Mesendoderm (in vitro differentiated cells): ENCODE data around the gene PRKD2.

Source experiments
- DNase-seq: peaks from one replicate; pipeline ENCODE4 v3.0.0; 2013
- H2AK5ac ChIP-seq: 2 replicates; pipeline ENCODE4 v1.6.1; 2013; ENCODE audit warnings: low read length, inconsistent platforms
- H2BK120ac ChIP-seq: 2 replicates; pipeline ENCODE4 v1.6.1; 2013; ENCODE audit warnings: low read depth, mild to moderate bottlenecking, low read length, moderate library complexity, mixed read lengths
- H2BK15ac ChIP-seq: replicated peaks from 2 replicates; pipeline ENCODE4 v1.6.1; 2013; ENCODE audit warnings: low read depth, mild to moderate bottlenecking, moderate library complexity
- H2BK5ac ChIP-seq: 2 replicates; pipeline ENCODE4 v1.6.1; 2013; ENCODE audit warnings: low read length, inconsistent platforms
- H3K18ac ChIP-seq: 2 replicates; pipeline ENCODE4 v1.6.1; 2013; ENCODE audit warnings: mild to moderate bottlenecking, low read length, mixed read lengths
- H3K23ac ChIP-seq: one replicate; pipeline ENCODE4 v1.6.1; 2013; ENCODE audit warnings: low read length
- H3K27ac ChIP-seq: 2 replicates; pipeline ENCODE4 v1.5.1; 2013; ENCODE audit warnings: low read depth, mild to moderate bottlenecking, inconsistent platforms, low read length, moderate library complexity
- H3K27me3 ChIP-seq: 2 replicates; pipeline ENCODE4 v1.6.1; 2013; ENCODE audit warnings: low read length, control low read depth, mild to moderate bottlenecking, inconsistent platforms; ENCODE audit not compliant: insufficient read depth, poor library complexity
- H3K36me3 ChIP-seq: 2 replicates; pipeline ENCODE4 v1.6.1; 2013; ENCODE audit warnings: low read length, inconsistent platforms; ENCODE audit not compliant: control insufficient read depth, insufficient read depth
- H3K4ac ChIP-seq: one replicate; pipeline ENCODE4 v1.6.1; 2013; ENCODE audit warnings: low read depth, mild to moderate bottlenecking, low read length, moderate library complexity
- H3K4me1 ChIP-seq: 2 replicates; pipeline ENCODE4 v1.6.1; 2013; ENCODE audit warnings: low read depth, low read length, inconsistent platforms; ENCODE audit not compliant: control insufficient read depth
- H3K4me2 ChIP-seq: 2 replicates; pipeline ENCODE4 v1.6.1; 2013; ENCODE audit warnings: low read length
- H3K4me3 ChIP-seq: 2 replicates; pipeline ENCODE4 v1.5.1; 2013; ENCODE audit warnings: mild to moderate bottlenecking, low read length
- H3K56ac ChIP-seq: one replicate; pipeline ENCODE4 v1.6.1; 2013; ENCODE audit warnings: low read length
- H3K79me1 ChIP-seq: 2 replicates; pipeline ENCODE4 v1.6.1; 2013; ENCODE audit warnings: low read length, inconsistent platforms
- H3K79me2 ChIP-seq: 2 replicates; pipeline ENCODE4 v1.6.1; 2013; ENCODE audit warnings: mild to moderate bottlenecking, low read length; ENCODE audit not compliant: control insufficient read depth, insufficient read depth
- H3K9ac ChIP-seq: 2 replicates; pipeline ENCODE4 v1.6.1; 2013; ENCODE audit warnings: low read length, inconsistent platforms
- H4K5ac ChIP-seq: one replicate; pipeline ENCODE4 v1.6.1; 2013; ENCODE audit warnings: low read length
- H4K8ac ChIP-seq: one replicate; pipeline ENCODE4 v1.6.1; 2013; ENCODE audit warnings: low read depth, mild to moderate bottlenecking, control low read depth, low read length, moderate library complexity
- WGBS: extraction: QIAGEN DNeasy Blood & Tissue Kit; methylation state at CpG from one replicate; pipeline ENCODE4 v1.1.7; 2013; ENCODE audit warnings: low lambda C conversion rate, missing lambda C conversion rate; ENCODE audit not compliant: insufficient coverage; ENCODE audit errors: extremely low coverage; 5-methylcytosine and 5-hydroxymethylcytosine counted together

The PRKD2 gene

DNA sequence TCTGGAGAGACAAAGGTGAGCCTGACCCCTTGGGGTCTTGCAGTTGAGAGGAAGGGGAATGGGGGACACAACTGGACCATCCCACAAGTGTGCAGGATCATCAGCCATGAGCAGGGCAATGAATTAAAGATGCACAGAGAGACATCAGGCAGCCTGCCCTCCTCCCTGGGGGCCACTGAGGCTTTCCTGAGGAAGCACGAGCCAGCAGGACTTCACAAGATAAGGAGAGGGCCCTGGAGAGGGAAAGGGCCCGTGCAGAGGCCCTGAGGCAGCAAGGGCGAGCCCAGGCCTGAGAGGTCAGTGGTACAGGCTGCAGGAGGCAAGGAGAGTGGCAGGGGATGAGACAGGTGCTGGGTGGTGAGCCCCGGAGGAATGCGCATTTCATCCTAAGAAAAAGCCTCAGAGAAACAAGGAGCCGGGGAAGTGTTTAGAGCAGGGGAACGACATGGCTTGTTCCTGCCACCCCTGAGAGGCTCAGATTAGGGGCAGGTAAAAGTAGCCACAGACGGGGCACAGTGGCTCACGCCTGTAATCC, 9.0 kb upstream of the PRKD2 start:
- Histone ChIP-seq H4K5ac (no peak overlapping the region), H2BK120ac (no peak overlapping the region), H2BK15ac (no peak overlapping the region), H3K36me3 (peaks cover 27% of the 10 kb centered on the region), H3K4me1 (no peaks in the 10 kb centered on the region), H3K4me2 (no peak overlapping the region), H4K8ac (no peak overlapping the region), H3K27ac (no peak overlapping the region), H3K79me2 (no peaks in the 10 kb centered on the region), H3K4ac (no peak overlapping the region), H2BK5ac (no peak overlapping the region), H3K9ac (no peak overlapping the region), H3K18ac (no peak overlapping the region), H2AK5ac (no peak overlapping the region), H3K27me3 (no peaks in the 10 kb centered on the region), H3K56ac (no peak overlapping the region), H3K23ac (no peak overlapping the region), H3K4me3 (no peak overlapping the region), H3K79me1 (peaks cover 8% of the 10 kb centered on the region)
- no peak for DNase-seq
- WGBS: no CpG with 5 or more reads among the region's 9 CpGs

DNA sequence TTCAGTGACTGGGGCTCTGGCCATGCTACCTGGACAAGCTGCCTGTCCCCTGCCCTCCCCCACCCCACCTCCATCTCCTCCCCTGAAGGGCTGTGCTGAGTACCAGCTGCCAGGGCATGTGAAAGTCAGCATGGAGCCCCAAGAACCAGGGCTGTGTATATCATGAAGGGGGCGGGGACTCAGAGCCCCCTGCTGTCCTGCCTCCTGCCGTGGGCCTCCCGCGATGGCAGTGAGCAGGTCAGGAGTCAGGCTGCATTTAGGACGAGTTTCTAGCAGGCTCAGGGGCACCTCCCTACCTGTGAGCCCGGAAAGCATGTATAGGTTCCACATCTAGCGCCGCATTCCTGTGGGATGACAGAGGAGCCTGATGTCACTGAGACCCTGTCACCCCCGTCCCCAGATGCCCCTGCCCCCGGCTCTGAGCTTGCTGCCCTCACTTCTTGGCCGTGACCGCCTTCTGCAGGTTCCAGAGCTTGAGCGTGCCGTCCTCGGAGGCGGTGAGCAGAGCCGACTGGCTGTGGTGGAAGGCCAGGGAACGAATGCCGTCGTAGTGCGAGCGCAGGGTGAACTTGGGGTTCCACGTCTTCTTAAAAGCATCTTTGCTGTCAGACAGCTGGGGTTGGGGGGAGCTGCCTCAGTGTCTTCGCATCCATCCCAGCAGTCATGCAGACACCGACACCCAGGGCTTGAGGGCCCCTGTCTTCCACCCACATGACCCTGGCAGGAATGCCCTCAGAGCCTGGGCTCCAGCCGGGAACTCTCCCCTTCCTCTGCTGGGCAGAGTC, 8.3 kb upstream of the PRKD2 start:
- no peak overlapping the region for H3K23ac ChIP-seq
- H3K27ac ChIP-seq: no peak overlapping the region
- H3K4me1 ChIP-seq: no peaks in the 10 kb centered on the region
- H3K79me2 ChIP-seq: no peaks in the 10 kb centered on the region
- no peak overlapping the region for H3K9ac ChIP-seq
- H3K79me1 ChIP-seq: peaks cover 8% of the 10 kb centered on the region
- H4K5ac ChIP-seq: no peak overlapping the region
- H4K8ac ChIP-seq: no peak overlapping the region
- no peak overlapping the region for H2AK5ac ChIP-seq
- DNase-seq: no peak
- peaks cover 31% of the 10 kb centered on the region for H3K36me3 ChIP-seq
- no peak overlapping the region for H3K4me2 ChIP-seq
- H3K4me3 ChIP-seq: no peak overlapping the region
- no peak overlapping the region for H2BK5ac ChIP-seq
- no peaks in the 10 kb centered on the region for H3K27me3 ChIP-seq
- no peak overlapping the region for H2BK15ac ChIP-seq
- H3K56ac ChIP-seq: no peak overlapping the region
- H2BK120ac ChIP-seq: no peak overlapping the region
- H3K4ac ChIP-seq: no peak overlapping the region
- WGBS: no CpG with 5 or more reads among the region's 26 CpGs
- H3K18ac ChIP-seq: no peak overlapping the region

DNA sequence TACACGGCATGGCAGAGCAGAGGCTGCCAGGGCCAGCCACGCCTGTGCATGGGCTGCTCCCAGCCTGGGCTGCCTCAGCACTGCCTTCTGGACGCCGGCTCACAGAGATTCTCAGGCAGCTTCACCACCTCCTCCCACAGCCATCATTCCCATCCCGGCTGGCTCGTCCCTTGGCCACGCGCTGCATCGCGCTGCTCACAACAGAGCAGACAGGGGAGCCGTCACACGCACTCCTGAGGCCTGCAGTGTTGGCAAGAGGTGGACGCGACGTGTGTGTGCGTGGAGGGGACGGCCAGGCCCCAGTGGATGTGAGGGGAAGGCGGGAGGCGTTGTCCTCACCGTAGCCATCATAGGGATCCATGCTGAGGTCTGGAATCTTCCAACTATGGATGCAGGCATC, 7.6 kb upstream of the PRKD2 start:
- H3K27ac ChIP-seq: no peak overlapping the region
- H2BK120ac ChIP-seq: no peak overlapping the region
- H3K79me1 ChIP-seq: peaks cover 8% of the 10 kb centered on the region
- no peak overlapping the region for H3K9ac ChIP-seq
- H3K4ac ChIP-seq: no peak overlapping the region
- WGBS: no CpG with 5 or more reads among the region's 20 CpGs
- H3K4me3 ChIP-seq: no peak overlapping the region
- no peak overlapping the region for H4K5ac ChIP-seq
- no peak overlapping the region for H2BK5ac ChIP-seq
- DNase-seq: no peak
- no peaks in the 10 kb centered on the region for H3K27me3 ChIP-seq
- no peak overlapping the region for H2BK15ac ChIP-seq
- no peak overlapping the region for H4K8ac ChIP-seq
- H3K36me3 ChIP-seq: peaks cover 28% of the 10 kb centered on the region
- no peak overlapping the region for H3K4me2 ChIP-seq
- H3K56ac ChIP-seq: no peak overlapping the region
- H3K23ac ChIP-seq: no peak overlapping the region
- no peak overlapping the region for H2AK5ac ChIP-seq
- H3K79me2 ChIP-seq: no peaks in the 10 kb centered on the region
- H3K18ac ChIP-seq: no peak overlapping the region
- no peaks in the 10 kb centered on the region for H3K4me1 ChIP-seq

GRCh38 chr19:46723471-46723870, 6.6 kb upstream of the PRKD2 start:
- no peak overlapping the region for H2AK5ac ChIP-seq
- H3K79me2 ChIP-seq: no peaks in the 10 kb centered on the region
- DNase-seq: no peak
- no peak overlapping the region for H3K4ac ChIP-seq
- H3K4me3 ChIP-seq: no peak overlapping the region
- no peaks in the 10 kb centered on the region for H3K4me1 ChIP-seq
- no peaks in the 10 kb centered on the region for H3K27me3 ChIP-seq
- H3K23ac ChIP-seq: no peak overlapping the region
- no peak overlapping the region for H2BK15ac ChIP-seq
- H3K79me1 ChIP-seq: peaks cover 1% of the 10 kb centered on the region
- H3K9ac ChIP-seq: no peak overlapping the region
- H4K5ac ChIP-seq: no peak overlapping the region
- H2BK120ac ChIP-seq: no peak overlapping the region
- H4K8ac ChIP-seq: no peak overlapping the region
- no peak overlapping the region for H3K4me2 ChIP-seq
- no peak overlapping the region for H2BK5ac ChIP-seq
- no peak overlapping the region for H3K56ac ChIP-seq
- WGBS: no CpG with 5 or more reads among the region's 6 CpGs
- H3K27ac ChIP-seq: no peak overlapping the region
- no peak overlapping the region for H3K18ac ChIP-seq
- H3K36me3 ChIP-seq: peaks cover 27% of the 10 kb centered on the region

- Histone ChIP-seq H3K4ac (no peak overlapping the region), H3K4me2 (no peak overlapping the region), H3K4me1 (no peaks in the 10 kb centered on the region), H3K56ac (no peak overlapping the region), H3K27me3 (no peaks in the 10 kb centered on the region), H3K36me3 (peaks cover 27% of the 10 kb centered on the region), H3K23ac (no peak overlapping the region), H2BK15ac (no peak overlapping the region), H3K79me2 (no peaks in the 10 kb centered on the region), H3K4me3 (no peak overlapping the region), H4K8ac (no peak overlapping the region), H3K27ac (no peak overlapping the region), H3K9ac (no peak overlapping the region), H2BK120ac (no peak overlapping the region), H4K5ac (no peak overlapping the region), H2BK5ac (no peak overlapping the region), H3K18ac (no peak overlapping the region), H2AK5ac (no peak overlapping the region), H3K79me1 (no peaks in the 10 kb centered on the region)
- no CpG with 5 or more reads among the region's 16 CpGs for WGBS
- DNase-seq: no peak
These were observed 6.1 kb upstream of the PRKD2 start for GRCh38 chr19:46723023-46723461.
